ENCODE data around the gene MXRA8. TPM values are rescaled to one million over a fixed set of nuclear protein-coding genes. Genes with fewer than 3 reads are reported as not detected.

The MXRA8 gene
- total RNA-seq, 1 experiment from 2014 or later = 9.6 TPM

DNA sequence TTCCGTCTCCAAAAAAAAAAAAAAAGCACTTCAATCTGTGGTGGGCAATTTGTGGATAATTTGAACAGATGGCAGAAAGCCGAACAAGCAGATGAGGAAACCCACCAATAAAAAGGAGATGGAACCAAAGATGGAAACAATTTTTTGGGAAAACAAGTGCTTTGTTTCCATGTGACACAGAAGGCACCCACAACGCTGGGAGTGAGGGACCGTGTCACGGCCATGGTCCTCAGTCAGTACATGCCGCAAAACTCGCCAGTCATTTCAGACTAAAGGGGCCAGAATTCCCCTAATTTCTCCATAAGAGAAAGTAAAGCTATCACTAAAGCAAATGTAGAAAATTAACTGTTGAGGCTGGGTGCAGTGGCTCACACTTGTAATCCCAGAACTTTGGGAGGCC, 35.8 kb upstream of the MXRA8 start:
- no peak overlapping the region for H3K27ac ChIP-seq (ENCODE audit: insufficient read length, low read depth, low read length)
- no peak overlapping the region for H2AFZ ChIP-seq (ENCODE audit: low read length)
- no peak overlapping the region for H4K91ac ChIP-seq (ENCODE audit: insufficient read length, low read depth, low read length)
- H2BK15ac ChIP-seq (ENCODE audit: low read depth, low read length) = no peak overlapping the region
- H3T11ph ChIP-seq (ENCODE audit: low read length) = no peak overlapping the region
- H3K27me3 Mint-ChIP-seq (ENCODE audit: low read depth) = no peaks in the 10 kb centered on the region
- H3K79me2 ChIP-seq (ENCODE audit: insufficient read depth, low read length) = peaks cover 8% of the 10 kb centered on the region; the same call in 1 of the 2 replicates
- no peak for DNase-seq
- no peak overlapping the region for H3K56ac ChIP-seq (ENCODE audit: insufficient read length, low read depth, low read length)
- H3K27me3 ChIP-seq (ENCODE audit: insufficient read depth, low read length) = no peaks in the 10 kb centered on the region
- no peak overlapping the region for H3K4me3 Mint-ChIP-seq
- no peaks in the 10 kb centered on the region for H4K20me1 ChIP-seq (ENCODE audit: control insufficient read depth, insufficient read depth, insufficient read length)
- H3K4me2 ChIP-seq (ENCODE audit: insufficient read depth, insufficient read length, low read length) = no peak overlapping the region
- no peaks in the 10 kb centered on the region for H3K4me1 ChIP-seq (ENCODE audit: insufficient read depth, low read length)
- H3K27ac Mint-ChIP-seq = no peak overlapping the region
- H3K9ac ChIP-seq (ENCODE audit: extremely low read depth, insufficient read length, low read length) = no peak overlapping the region
- H2BK120ac ChIP-seq (ENCODE audit: low read depth, low read length, poor library complexity, severe bottlenecking) = no peak overlapping the region
- H3K14ac ChIP-seq (ENCODE audit: insufficient read depth, low read length) = no peak overlapping the region
- H3K9me3 Mint-ChIP-seq = peaks cover 0 to 2% of the 10 kb centered on the region in 2 experiments; a peak in 1 of 5 replicates
- H2AK5ac ChIP-seq (ENCODE audit: insufficient read length, low read length) = no peak overlapping the region
- peaks cover 12% of the 10 kb centered on the region for H3K79me1 ChIP-seq (ENCODE audit: insufficient read depth, low read depth, low read length, poor library complexity, severe bottlenecking)
- H3K18ac ChIP-seq (ENCODE audit: insufficient read length, low read depth, low read length) = no peak overlapping the region
- no peak overlapping the region for H2BK5ac ChIP-seq (ENCODE audit: insufficient read length, low read length)
- no peak overlapping the region for H2BK20ac ChIP-seq (ENCODE audit: low read depth, low read length, poor library complexity, severe bottlenecking)
- no peak overlapping the region for H2BK12ac ChIP-seq (ENCODE audit: insufficient read length, low read depth, low read length)
- no peaks in the 10 kb centered on the region for H3K9me3 ChIP-seq (ENCODE audit: control insufficient read depth, low read depth, low read length)
- no peak overlapping the region for H4K5ac ChIP-seq (ENCODE audit: insufficient read length, low read depth, low read length)
- no peak overlapping the region for H4K8ac ChIP-seq (replicated peaks; ENCODE audit: insufficient read length, low read depth, low read length)
- no peak overlapping the region for H3K23ac ChIP-seq (ENCODE audit: insufficient read length, low read depth, low read length)
- no CpG with 5 or more reads among the region's 7 CpGs for WGBS (ENCODE audit: extremely low coverage, insufficient read length, low lambda C conversion rate)
- H3K4ac ChIP-seq (ENCODE audit: low read depth, low read length) = no peak overlapping the region
- TF ChIP-seq, protein P1, sequence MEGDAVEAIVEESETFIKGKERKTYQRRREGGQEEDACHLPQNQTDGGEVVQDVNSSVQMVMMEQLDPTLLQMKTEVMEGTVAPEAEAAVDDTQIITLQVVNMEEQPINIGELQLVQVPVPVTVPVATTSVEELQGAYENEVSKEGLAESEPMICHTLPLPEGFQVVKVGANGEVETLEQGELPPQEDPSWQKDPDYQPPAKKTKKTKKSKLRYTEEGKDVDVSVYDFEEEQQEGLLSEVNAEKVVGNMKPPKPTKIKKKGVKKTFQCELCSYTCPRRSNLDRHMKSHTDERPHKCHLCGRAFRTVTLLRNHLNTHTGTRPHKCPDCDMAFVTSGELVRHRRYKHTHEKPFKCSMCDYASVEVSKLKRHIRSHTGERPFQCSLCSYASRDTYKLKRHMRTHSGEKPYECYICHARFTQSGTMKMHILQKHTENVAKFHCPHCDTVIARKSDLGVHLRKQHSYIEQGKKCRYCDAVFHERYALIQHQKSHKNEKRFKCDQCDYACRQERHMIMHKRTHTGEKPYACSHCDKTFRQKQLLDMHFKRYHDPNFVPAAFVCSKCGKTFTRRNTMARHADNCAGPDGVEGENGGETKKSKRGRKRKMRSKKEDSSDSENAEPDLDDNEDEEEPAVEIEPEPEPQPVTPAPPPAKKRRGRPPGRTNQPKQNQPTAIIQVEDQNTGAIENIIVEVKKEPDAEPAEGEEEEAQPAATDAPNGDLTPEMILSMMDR (conservative IDR thresholded peaks at IDR 0.05) = no peak
- H3K4me1 Mint-ChIP-seq = peaks cover 3 to 5% of the 10 kb centered on the region in 2 experiments; a peak in 3 of 4 replicates
- peaks cover 5% of the 10 kb centered on the region for H3K23me2 ChIP-seq (ENCODE audit: insufficient read length, low read depth, low read length, poor library complexity, severe bottlenecking)
- H3K36me3 Mint-ChIP-seq (ENCODE audit: insufficient read depth in 1 of 3, low read depth in 3 of 3) = peaks cover 70 to 91% (median 83%) of the 10 kb centered on the region in 3 experiments

All from H9 (cell line).